Measurements from ENCODE around the gene COX10.

COX10 gene

DNA sequence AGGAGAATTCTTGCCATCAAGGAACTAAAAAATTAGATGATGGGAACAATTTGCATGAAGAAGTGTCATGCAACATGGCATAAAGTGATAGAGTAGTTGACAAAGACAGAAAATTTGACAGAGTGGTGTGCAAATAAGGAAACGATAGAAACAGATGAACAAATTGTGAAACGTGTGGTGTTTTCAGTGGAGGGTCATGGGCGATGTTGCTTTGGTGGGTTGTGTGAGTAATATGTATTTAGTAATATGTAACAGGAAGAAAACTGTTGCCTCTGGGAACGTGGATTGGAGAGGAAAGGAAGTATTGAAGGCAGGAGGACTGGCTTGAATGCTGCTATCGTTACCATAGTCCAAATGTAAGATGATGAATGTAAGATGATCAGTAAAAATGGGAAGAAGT is 3.6 kb downstream of the COX10 start:
- DNase-seq = no peak

DNA sequence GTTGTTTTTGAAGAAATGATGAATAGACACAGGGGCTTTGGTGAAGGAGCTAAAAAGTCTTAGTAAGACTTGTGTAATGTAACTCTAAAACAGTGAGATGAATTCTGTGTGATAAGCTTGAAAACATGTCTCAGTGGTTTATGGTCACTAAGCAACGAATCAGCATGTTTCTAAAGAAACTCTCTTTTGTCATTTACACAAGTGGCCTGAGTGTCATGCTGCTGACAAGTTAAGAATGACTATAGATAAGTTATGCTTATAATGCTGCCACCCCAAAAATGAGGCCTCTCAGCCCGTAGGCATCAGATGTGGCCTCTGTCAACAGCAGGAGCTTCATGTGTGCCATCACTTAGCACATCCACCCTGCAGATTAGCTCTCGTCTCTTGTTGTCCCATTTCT is 8.7 kb downstream of the COX10 start:
- DNase-seq = no peak

DNA sequence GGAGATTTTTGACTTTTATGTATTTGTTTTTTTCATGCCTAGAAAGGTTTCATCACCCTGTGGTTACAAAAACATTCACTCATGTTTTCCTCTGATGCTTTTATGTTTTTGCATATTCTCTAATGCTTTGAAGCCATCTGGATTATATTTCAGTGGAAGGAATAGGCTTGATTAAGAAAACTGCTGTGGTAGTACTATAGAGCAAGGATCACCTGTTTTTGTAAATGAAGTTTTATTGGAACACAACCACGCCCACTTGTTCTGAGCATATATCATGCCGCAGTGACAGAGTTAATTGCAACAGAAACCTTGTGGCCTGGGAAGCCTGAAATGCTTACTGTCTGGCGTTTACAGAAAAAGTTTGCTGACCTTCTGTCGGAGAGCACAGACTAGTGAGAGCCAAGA is 11.5 kb downstream of the COX10 start:
- DNase-seq = no peak

DNA sequence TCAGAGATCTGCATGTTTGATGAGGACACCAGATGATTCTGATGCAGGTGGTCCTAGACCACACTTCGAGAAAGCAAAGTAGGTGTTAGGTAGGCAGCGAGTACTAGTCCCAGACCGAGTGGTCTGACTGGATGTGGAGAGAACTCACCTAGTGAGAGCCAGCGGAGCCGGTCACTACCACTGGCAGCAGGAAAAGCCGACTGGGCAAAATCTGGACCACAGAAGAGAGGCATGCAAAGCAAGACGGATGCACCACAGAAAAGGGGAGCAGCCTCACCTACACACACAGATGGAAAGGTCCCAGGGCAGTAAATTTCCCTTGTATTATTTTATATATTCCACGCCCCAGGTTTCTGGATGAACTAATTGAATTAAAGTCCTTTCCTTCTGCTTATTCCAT is 13.5 kb downstream of the COX10 start:
- DNase-seq = no peak

DNA sequence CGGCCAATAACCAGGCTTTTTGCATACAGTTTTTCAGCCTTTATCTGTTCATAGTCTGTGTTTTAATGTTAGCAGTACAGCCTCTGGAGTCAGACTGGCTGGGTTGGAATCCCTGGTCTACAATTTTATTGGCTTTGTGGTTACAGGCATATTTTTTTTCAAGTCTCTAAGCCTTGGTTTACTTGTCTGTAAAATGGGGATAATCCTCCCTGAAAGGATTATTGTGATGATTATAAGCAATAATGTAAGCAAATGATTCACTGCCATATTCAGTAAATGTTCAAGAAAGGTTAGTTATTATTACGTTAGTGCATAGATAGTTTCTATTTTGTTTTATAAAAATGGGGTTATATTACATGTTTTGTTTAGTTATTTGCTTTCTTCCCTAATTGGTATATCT is 15.7 kb downstream of the COX10 start:
- DNase-seq = no peak

- no peak for DNase-seq
Observed at GRCh38 chr17:14086189-14086588, 16.9 kb downstream of the COX10 start.

- no peak for DNase-seq
Observed at GRCh38 chr17:14089179-14089578, 19.9 kb downstream of the COX10 start.

DNA sequence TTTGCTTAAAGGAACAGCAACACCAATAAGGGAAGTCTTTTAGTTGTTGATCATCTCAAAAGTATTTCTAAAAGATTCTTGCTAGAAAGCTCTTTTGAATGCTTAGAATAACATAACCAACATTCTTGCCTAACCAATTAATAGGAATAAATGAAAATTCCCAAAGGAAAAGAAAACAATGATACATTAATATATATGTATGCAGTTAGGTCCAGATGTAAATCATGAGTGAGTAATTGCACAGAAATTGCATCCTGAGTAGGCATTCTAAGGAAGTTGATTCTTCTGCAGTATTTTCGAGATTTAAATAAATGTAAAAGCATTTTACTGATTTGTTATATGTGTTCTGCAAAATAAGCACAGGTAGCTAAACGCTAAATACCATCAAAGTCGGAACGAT is 22.1 kb downstream of the COX10 start:
- no peak for DNase-seq

DNA sequence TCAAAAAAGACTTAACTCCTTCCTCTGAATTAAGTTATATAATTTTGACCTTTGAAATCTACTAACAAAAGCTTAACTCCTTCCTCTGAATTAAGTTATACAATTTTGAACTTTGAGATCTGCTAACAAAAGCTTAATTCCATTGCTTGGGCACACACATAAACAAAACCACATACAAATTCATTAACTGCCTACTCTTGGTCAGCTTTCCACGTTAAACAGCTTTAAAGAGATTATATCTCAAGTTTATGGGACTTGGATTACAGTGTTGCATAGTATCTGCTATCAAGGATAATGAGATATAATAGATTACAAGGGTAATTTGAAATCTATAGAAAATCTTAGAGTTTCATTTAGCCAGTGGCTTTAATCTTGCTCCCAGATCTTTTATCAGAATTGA is 23.5 kb downstream of the COX10 start:
- no peak for DNase-seq

DNA sequence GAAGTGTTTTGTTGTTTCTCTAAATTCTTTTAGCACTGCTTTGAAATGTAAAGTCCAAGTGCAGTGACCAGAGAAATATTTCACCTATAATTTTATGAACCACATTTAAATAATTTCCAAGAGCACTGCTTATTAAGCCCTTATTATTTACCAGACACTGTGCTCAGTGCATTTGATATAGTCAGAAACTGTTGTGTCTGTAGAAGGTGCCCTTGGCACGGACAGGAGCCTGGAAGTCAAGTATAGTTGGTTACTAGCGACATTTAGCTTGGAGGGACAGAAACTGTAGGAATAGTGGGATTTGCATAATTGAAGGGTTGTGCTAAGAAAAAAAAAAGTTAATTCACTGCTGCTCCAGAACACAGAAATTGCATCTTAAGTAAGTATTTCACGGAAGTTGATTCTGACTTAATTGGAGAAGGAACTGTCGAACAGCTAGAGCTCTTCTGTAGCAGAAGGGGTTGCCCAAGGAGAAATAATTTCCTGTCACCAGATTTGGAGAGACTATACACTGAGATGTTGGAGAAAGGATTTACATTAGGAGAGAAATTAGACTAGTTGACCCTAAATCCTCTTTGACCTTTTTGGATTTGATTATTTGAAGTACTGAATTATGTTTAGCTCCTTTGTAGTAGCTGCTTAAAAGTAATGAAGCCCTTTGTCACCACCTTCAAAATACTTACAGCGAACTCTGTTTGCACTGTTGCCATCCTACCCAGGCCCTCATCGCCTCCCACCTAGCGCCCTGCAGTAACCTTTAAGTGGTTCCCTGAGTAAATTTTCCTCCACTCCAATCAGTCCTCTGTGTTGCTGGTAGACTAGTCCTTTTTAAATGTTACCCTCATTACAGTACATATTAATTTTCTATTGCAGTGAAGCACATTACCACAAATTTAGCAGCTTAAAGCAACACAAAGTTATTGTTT is 25.6 kb downstream of the COX10 start:
- DNase-seq = no peak

DNA sequence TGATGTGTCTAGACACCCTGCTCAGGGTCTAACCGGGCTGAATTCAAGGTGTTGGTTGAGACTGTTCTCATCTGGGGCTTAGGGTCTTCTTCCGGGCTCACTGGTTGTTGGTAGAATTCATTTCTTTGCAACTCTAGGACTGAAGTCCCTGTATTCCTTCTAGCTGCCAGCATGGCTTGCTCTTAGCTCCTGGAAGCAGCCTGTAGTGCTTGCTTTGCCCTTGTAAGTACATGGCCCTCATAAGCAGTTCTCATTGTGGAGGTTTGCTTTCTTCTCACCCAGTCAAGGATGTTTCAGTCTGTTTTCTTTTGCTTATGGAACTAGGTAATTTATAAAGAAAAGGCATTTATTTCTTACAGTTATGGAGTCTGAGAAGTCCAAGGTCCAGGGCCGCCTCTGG is 26.3 kb downstream of the COX10 start:
- no peak for DNase-seq

DNA sequence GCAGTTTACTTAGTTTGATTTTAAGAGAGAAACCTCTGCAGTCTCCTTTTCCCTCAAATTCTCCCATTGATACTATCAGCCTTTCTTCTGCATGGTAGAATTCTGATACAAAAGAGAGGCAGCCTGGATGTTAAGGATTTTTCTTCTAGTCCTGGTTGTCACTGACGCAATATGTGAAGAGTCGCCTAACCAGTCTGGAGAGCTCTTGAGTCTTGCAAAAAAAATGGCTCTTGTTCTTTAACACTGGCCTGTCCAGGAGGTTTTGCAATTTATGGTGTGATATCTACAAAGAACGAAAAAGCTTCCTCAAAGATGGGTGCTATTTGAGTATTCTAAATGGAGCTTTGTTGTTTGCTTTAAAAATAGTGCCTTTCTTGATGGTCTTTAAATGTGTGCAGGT is 28.9 kb downstream of the COX10 start:
- DNase-seq = peak; percentile 15

- DNase-seq = no peak
Observed at GRCh38 chr17:14101976-14102375, 32.7 kb downstream of the COX10 start.

DNA sequence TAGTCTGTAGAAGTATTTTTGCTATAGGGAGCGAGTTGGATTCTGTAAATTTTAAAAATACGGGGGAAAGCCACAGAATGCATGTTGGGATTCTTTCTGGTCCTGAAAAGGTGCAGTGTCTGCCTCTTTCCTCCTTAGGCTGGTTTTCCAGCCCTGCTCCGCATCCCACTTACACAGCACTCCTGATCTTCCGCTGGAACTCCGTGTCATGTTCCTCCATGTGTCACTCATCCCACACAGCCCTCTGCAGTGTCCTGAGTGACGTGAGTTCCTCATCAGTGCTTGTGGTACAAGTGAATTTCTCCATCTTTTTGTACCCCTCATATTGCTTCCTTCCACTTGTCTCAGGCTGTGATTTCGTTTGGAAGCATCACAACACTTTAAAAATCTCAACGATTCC is 34.5 kb downstream of the COX10 start:
- DNase-seq = no peak

DNA sequence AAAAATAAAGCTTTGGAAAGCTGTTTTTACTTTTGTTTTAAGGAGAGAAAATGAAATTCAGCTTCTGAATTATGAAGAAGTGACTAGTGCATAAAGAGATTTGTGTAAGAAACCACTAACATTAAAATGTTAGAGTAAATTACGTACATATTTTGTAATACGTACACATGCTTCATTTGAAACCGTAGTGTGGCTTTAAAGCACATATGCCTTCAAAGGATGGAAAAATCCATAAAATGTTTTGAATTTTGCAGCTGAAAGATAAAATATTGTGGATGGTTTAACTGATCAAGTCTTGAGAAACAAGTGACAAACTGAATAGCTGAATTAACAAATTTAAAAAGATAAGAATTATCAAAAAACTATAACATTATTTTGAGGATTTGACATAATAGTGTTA is 35.4 kb downstream of the COX10 start:
- DNase-seq = no peak

- DNase-seq = no peak
Observed at GRCh38 chr17:14107889-14108288, 38.6 kb downstream of the COX10 start.

DNA sequence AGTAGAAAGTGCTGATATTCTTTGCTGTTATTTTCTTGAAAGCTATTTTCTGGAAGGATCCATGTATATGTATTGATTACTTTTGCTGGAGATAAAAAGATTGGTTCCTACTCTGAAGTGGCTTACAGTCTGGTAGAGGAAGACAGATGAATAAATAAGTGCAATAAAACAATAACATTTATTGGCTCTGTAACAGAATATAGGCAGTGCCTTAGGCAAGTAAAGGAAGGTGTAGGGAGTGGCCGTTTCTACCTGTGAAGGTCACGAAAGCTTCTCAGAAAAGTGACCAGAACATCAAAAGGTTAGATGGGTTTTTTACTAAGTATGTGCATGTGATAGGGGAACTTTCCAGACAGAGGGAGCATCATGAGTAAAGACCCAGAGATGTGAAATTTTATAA is 43.1 kb downstream of the COX10 start:
- DNase-seq = no peak

- DNase-seq = no peak
Observed at GRCh38 chr17:14113137-14113536, 43.8 kb downstream of the COX10 start.

GRCh38 chr17:14116263-14117024 is 47.1 kb downstream of the COX10 start:
- DNase-seq = no peak

DNA sequence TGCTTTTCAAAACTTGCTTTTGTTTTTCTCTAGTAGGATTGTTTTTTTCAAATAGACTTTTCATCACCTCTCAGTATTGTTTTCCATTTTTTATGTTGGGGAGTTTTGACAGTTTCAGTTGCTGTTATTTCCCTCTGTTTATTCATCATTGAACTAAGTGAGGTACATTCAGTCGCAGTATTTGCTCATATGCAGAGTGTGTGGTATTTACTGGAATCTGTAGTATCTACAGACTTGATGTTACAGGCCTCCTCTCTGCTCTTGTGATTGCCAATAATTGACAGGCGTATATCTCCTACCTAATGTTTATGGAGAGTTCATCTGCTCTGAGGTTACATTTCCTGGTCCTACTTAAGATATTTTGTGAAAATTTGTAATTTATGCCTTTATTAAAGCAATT is 49.6 kb downstream of the COX10 start:
- no peak for DNase-seq

DNA sequence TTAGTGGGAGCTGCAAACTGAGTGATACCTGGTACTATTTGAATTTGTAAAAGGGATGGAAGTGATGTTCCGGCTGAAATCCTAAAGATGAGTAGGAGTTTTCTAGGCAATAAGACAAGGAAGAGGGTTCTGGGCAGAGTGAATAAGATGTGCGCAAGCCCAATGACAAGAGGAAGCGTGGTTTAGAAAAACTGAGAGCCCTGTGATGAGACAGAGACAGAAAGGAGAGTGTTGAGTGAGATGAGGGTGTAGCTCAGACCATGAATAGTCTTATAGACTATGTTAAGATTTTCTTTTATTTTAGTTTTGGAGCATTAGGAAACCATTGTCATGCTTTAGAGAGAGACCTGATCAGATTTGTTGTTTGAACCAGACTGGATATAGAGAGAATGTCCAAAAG is 50.2 kb downstream of the COX10 start:
- DNase-seq = no peak

DNA sequence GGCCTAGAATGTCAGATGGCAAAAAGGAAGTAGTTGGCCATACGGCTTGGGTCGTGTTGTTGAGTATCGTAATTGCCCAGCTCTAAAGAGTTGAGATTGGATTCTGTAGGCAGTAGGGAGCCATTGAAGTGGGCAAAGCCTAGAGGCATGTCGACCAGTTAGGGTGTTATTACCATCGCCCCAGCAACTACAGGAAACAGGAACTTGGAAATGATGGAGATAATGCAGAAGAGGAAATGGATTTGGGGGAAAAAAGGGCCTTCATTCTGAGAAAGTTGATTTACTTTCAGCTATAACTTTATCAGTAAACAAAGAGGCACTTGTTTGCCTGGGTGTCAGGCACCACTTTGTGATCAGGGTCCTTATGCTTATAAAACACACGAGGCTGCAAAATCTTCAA is 52.6 kb downstream of the COX10 start:
- no peak for DNase-seq

GRCh38 chr17:14123619-14124278 is 54.4 kb downstream of the COX10 start:
- DNase-seq = no peak

GRCh38 chr17:14124854-14125253 is 55.5 kb downstream of the COX10 start:
- DNase-seq = no peak

Measured in NCI-H2029 (cell line).